MM.1S (cell line): ENCODE results near the gene HIGD2B.
A peak's percentile ranks its signal among the peaks of the same experiment; 100 is the strongest.
"Not testable (repeated sequence)": the region's sequence is repeated elsewhere in the genome, so short reads cannot be mapped to it uniquely, and the experiment has no call there.

Experiments
- DNase-seq: peaks from one replicate; pipeline ENCODE4 v3.0.0-alpha.2; 2015
- H2AFZ ChIP-seq: fragments of 300-600 bp; sonication (generic); 2 replicates; pipeline ENCODE4 v1.6.0; 2016; ENCODE audit warnings: antibody characterized with exemption, low read length
- H3F3A ChIP-seq: fragments of 300-600 bp; sonication (generic); 2 replicates; pipeline ENCODE4 v1.6.1; 2016; ENCODE audit warnings: mild to moderate bottlenecking, antibody characterized with exemption, low read length, moderate library complexity, mixed read lengths; ENCODE audit not compliant: insufficient read depth
- H3K27ac ChIP-seq: fragments of 300-600 bp; sonication (generic); 2 replicates; pipeline ENCODE4 v1.5.1; 2016; ENCODE audit warnings: mild to moderate bottlenecking, low read length
- H3K27me3 ChIP-seq: fragments of 300-600 bp; sonication (generic); replicated peaks from 2 replicates; pipeline ENCODE4 v1.6.0; 2016; ENCODE audit warnings: low read length; ENCODE audit not compliant: insufficient read depth
- H3K36me3 ChIP-seq: fragments of 300-600 bp; sonication (generic); replicated peaks from 2 replicates; pipeline ENCODE4 v1.6.1; 2016; ENCODE audit warnings: mild to moderate bottlenecking, low read length, mixed read lengths; ENCODE audit not compliant: insufficient read depth
- H3K4me1 ChIP-seq: fragments of 300-600 bp; sonication (generic); 2 replicates; pipeline ENCODE4 v1.6.1; 2016; ENCODE audit warnings: low read length, mixed read lengths
- H3K4me2 ChIP-seq: fragments of 300-600 bp; sonication (generic); 2 replicates; pipeline ENCODE4 v1.6.0; 2016; ENCODE audit warnings: low read depth, low read length
- H3K4me3 ChIP-seq: fragments of 300-600 bp; sonication (generic); 2 replicates; pipeline ENCODE4 v1.5.1; 2016; ENCODE audit warnings: low read length, mixed read lengths
- H3K79me2 ChIP-seq: fragments of 300-600 bp; sonication (generic); 2 replicates; pipeline ENCODE4 v1.6.1; 2016; ENCODE audit warnings: mixed run types, low read length, mixed read lengths
- H3K9ac ChIP-seq: fragments of 300-600 bp; sonication (generic); 2 replicates; pipeline ENCODE4 v1.6.1; 2016; ENCODE audit warnings: low read length, mixed read lengths
- H3K9me2 ChIP-seq: fragments of 300-600 bp; sonication (generic); replicated peaks from 2 replicates; pipeline ENCODE4 v1.6.1; 2016; ENCODE audit warnings: mild to moderate bottlenecking, low read length, mixed read lengths; ENCODE audit not compliant: insufficient read depth
- H3K9me3 ChIP-seq: fragments of 300-600 bp; sonication (generic); replicated peaks from 2 replicates; pipeline ENCODE4 v1.6.1; 2016; ENCODE audit warnings: mild to moderate bottlenecking, low read length, mixed read lengths; ENCODE audit not compliant: insufficient read depth
- H4K20me1 ChIP-seq: fragments of 300-600 bp; sonication (generic); 2 replicates; pipeline ENCODE4 v1.6.1; 2016; ENCODE audit warnings: mild to moderate bottlenecking, low read length, moderate library complexity, mixed read lengths; ENCODE audit not compliant: insufficient read depth
- TF ChIP-seq, protein P1 (sequence below): fragments of 300-600 bp; sonication (generic); IDR thresholded peaks from 2 replicates; pipeline ENCODE4 v1.5.1; 2016; ENCODE audit warnings: antibody characterized with exemption, low read length, mixed read lengths

HIGD2B gene

GRCh38 chr15:72629068-72629570 is 56.9 kb downstream of the HIGD2B start:
- not testable (repeated sequence) for H3K36me3 ChIP-seq, DNase-seq, H3K9ac ChIP-seq, H3K9me2 ChIP-seq, H4K20me1 ChIP-seq, H3K9me3 ChIP-seq, H3K27ac ChIP-seq, H3K4me1 ChIP-seq, H3K4me2 ChIP-seq, H3K79me2 ChIP-seq, H3F3A ChIP-seq, H3K4me3 ChIP-seq, H3K27me3 ChIP-seq, H2AFZ ChIP-seq

DNA sequence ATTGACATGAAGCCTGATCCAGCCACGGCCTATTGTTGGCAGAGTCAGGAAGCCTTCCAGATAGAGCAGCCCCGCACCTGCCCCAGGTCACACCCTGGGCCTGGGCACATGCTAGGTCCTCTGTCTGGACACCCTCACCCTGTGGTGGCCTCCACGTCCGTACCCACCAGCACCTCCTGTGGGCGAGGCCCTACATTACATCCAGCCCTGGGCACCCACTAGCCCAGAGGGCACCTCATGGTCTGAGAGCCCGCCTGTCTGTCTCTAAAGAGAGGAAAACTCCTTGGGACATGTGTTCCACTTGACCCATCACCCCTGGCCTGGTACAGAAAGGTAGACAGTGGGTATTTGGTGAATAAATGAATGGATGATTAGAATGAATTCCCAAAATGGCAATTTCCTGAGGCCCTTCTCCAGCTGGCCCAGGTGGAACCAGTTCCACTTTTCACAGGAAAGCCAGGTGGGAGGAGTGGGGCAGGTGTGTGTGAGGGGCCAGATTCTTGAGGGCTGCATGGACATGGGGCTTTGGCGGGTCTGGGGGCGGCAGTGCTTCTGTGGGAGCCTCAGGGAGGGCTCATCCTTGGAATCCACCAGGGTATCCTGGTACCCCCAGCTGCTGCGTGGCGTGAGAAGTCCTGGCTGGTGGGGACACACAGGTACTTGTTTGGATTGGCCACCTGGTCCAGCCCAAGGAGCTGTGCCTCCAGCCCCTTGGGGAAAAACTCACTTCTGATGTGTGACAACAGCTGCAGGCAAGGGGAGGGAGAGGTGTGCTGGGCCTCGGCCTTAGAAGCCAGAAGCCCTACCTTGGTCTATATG is 57.5 kb downstream of the HIGD2B start:
- H3K4me3 ChIP-seq, H3K36me3 ChIP-seq, H3K4me1 ChIP-seq, H2AFZ ChIP-seq, H4K20me1 ChIP-seq, H3K79me2 ChIP-seq, DNase-seq, H3K27me3 ChIP-seq, H3K27ac ChIP-seq, H3K9ac ChIP-seq, H3K9me3 ChIP-seq, H3K9me2 ChIP-seq, H3F3A ChIP-seq, H3K4me2 ChIP-seq: not testable (repeated sequence)
- TF ChIP-seq, protein P1, sequence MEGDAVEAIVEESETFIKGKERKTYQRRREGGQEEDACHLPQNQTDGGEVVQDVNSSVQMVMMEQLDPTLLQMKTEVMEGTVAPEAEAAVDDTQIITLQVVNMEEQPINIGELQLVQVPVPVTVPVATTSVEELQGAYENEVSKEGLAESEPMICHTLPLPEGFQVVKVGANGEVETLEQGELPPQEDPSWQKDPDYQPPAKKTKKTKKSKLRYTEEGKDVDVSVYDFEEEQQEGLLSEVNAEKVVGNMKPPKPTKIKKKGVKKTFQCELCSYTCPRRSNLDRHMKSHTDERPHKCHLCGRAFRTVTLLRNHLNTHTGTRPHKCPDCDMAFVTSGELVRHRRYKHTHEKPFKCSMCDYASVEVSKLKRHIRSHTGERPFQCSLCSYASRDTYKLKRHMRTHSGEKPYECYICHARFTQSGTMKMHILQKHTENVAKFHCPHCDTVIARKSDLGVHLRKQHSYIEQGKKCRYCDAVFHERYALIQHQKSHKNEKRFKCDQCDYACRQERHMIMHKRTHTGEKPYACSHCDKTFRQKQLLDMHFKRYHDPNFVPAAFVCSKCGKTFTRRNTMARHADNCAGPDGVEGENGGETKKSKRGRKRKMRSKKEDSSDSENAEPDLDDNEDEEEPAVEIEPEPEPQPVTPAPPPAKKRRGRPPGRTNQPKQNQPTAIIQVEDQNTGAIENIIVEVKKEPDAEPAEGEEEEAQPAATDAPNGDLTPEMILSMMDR = peak; percentile 25

DNA sequence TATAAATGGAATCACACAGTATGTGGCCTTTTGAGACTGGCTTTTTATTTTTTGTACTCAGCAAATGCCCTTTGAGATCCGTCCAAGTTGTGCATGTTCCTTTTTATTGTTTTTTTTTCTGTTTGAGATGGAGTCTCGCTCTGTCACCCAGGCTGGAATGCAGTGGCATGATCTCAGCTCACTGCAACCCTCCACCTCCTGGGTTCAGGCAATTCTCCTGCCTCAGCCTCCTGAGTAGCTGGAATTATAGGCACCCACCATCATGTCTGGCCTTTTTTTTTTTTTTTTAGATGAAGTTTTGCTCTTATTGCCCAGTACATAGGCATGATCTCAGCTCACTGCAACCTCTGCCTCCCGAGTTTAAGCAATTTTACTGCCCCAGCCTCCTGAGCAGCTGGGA is 59.8 kb downstream of the HIGD2B start:
- H3K4me2 ChIP-seq, DNase-seq, H3F3A ChIP-seq, H3K79me2 ChIP-seq, H3K9me3 ChIP-seq, H3K36me3 ChIP-seq, H3K4me1 ChIP-seq, H2AFZ ChIP-seq, H4K20me1 ChIP-seq, H3K4me3 ChIP-seq, H3K9me2 ChIP-seq, H3K9ac ChIP-seq, H3K27ac ChIP-seq, H3K27me3 ChIP-seq: not testable (repeated sequence)
